PC-3 (cell line): ENCODE results near the gene MSI2. TPM values are rescaled to one million over a fixed set of nuclear protein-coding genes. Genes with fewer than 3 reads are reported as not detected.
"Not testable (repeated sequence)": the region's sequence is repeated elsewhere in the genome, so short reads cannot be mapped to it uniquely, and the experiment has no call there.

ENCODE experiments used
- ATAC-seq: fragments of 200-7000 bp; cut with Tn5 transposase; 2 replicates; pipeline ENCODE4 v1.9.1; 2020; ENCODE audit warnings: mild to moderate bottlenecking, moderate library complexity
- BruUV-seq: library from RNA; stranded (reverse); fragments of 400-500 nt; replicated peaks from 2 replicates; lab custom pipeline; 2021; lab: Mats Ljungman, UMichigan
- CTCF ChIA-PET: fragments of 300-600 bp; sonication (Branson Sonifier 250); formaldehyde crosslinking; loops from one replicate; lab custom pipeline; 2022; ENCODE audit warnings: antibody characterized with exemption; lab: Charles Lee
- POLR2A ChIA-PET: fragments of 300-600 bp; sonication (Branson Sonifier 250); formaldehyde crosslinking; loops from one replicate; lab custom pipeline; 2022; ENCODE audit warnings: antibody characterized with exemption; ENCODE audit not compliant: unreplicated experiment; lab: Charles Lee
- DNase-seq: peaks from one replicate; pipeline ENCODE4 v3.0.0-alpha.2; 2015
- H2AFZ ChIP-seq: fragments of 300-600 bp; sonication (generic); 2 replicates; pipeline ENCODE4 v1.6.0; 2016; ENCODE audit warnings: antibody characterized with exemption, low read length
- H3F3A ChIP-seq: fragments of 300-600 bp; sonication (generic); one replicate; pipeline ENCODE4 v1.6.0; 2017; ENCODE audit warnings: antibody characterized with exemption, low read length, control low read depth, mild to moderate bottlenecking; ENCODE audit not compliant: unreplicated experiment
- H3K27ac ChIP-seq: fragments of 300-600 bp; sonication (generic); 2 replicates; pipeline ENCODE4 v1.5.1; 2016; ENCODE audit warnings: mild to moderate bottlenecking, low read length
- H3K27me3 ChIP-seq: fragments of 300-600 bp; sonication (generic); 2 replicates; pipeline ENCODE4 v1.6.1; 2016; ENCODE audit warnings: low read length, mixed read lengths
- H3K36me3 ChIP-seq: fragments of 300-600 bp; sonication (generic); 2 replicates; pipeline ENCODE4 v1.6.1; 2016; ENCODE audit warnings: low read depth, mixed run types, low read length, mixed read lengths
- H3K4me1 ChIP-seq: fragments of 300-600 bp; sonication (generic); 2 replicates; pipeline ENCODE4 v1.5.1; 2016; ENCODE audit warnings: low read length; ENCODE audit not compliant: insufficient read depth
- H3K4me2 ChIP-seq: fragments of 300-600 bp; sonication (generic); 2 replicates; pipeline ENCODE4 v1.6.0; 2016; ENCODE audit warnings: low read length
- H3K4me3 ChIP-seq: fragments of 300-600 bp; sonication (generic); 2 replicates; pipeline ENCODE4 v1.5.1; 2016; ENCODE audit warnings: mild to moderate bottlenecking, low read length, mixed read lengths
- H3K79me2 ChIP-seq: fragments of 300-600 bp; sonication (generic); 2 replicates; pipeline ENCODE4 v1.6.1; 2017; ENCODE audit warnings: low read length, mixed read lengths
- H3K9ac ChIP-seq: fragments of 300-600 bp; sonication (generic); 2 replicates; pipeline ENCODE4 v1.6.0; 2016; ENCODE audit warnings: mild to moderate bottlenecking, low read length
- H3K9me2 ChIP-seq: fragments of 300-600 bp; sonication (generic); replicated peaks from 2 replicates; pipeline ENCODE4 v1.6.1; 2016; ENCODE audit warnings: mixed run types, low read length, mixed read lengths
- H3K9me3 ChIP-seq: fragments of 300-600 bp; sonication (generic); 2 replicates; pipeline ENCODE4 v1.6.1; 2016; ENCODE audit warnings: low read length, mixed read lengths
- H4K20me1 ChIP-seq: fragments of 300-600 bp; sonication (generic); 2 replicates; pipeline ENCODE4 v1.6.1; 2016; ENCODE audit warnings: low read length, mixed read lengths
- EZH2 ChIP-seq: fragments of 300-600 bp; sonication (generic); IDR thresholded peaks from one replicate; pipeline ENCODE4 v1.6.1; 2017; ENCODE audit warnings: antibody characterized with exemption, mild to moderate bottlenecking, low read length; ENCODE audit not compliant: unreplicated experiment
- EZH2phosphoT487 ChIP-seq: fragments of 300-600 bp; sonication (generic); IDR thresholded peaks from 2 replicates; pipeline ENCODE4 v1.6.1; 2018; ENCODE audit warnings: mild to moderate bottlenecking, antibody characterized with exemption, low read length, borderline replicate concordance
- intact Hi-C: fragments of 100-400 bp; cut with micrococcal nuclease; formaldehyde crosslinking; loops from 2 replicates; pipeline ENCODE4 v1.9.0; 2023
- total RNA-seq: library from RNA; depleted of rRNA; stranded (reverse); fragments of >200 nt; gene quantifications from 2 replicates; pipeline ENCODE4 v1.2.3, GENCODE V29; 2014
- TF ChIP-seq, protein P1 (sequence below): fragments of 300-600 bp; sonication (generic); conservative IDR thresholded peaks from 2 replicates; pipeline ENCODE4 v1.5.1; 2017; ENCODE audit warnings: antibody characterized with exemption, low read depth, mild to moderate bottlenecking, low read length

The MSI2 gene
- total RNA-seq, 1 experiment from 2014 or later: 54.7 TPM

- Histone ChIP-seq H3K9me3 (0 out of 2 replicates have a peak, but pooled peaks cover 7% of the 10 kb centered on the region), H3K79me2 (no peaks in the 10 kb centered on the region), H3K4me1 (peaks cover 29% of the 10 kb centered on the region), H3K4me2 (peak overlapping the region; percentile 76), H2AFZ (peak overlapping the region; percentile 30), H4K20me1 (no peaks in the 10 kb centered on the region), H3K27ac (peak overlapping the region; percentile 88), H3K27me3 (no peaks in the 10 kb centered on the region), H3K4me3 (peak overlapping the region; percentile 36; the same call in 1 of the 2 replicates), H3K9me2 (no peaks in the 10 kb centered on the region), H3K36me3 (peaks cover 24% of the 10 kb centered on the region), H3K9ac (peak overlapping the region; percentile 59), H3F3A (no peaks in the 10 kb centered on the region)
- ATAC-seq (peak; percentile 89), DNase-seq (peak; percentile 82)
- ChIA-PET POLR2A (no interaction called here), CTCF (no interaction called here)
- no TSS peak for BruUV-seq
- no peak for TF ChIP-seq EZH2
- TF ChIP-seq EZH2phosphoT487: no peak
- TF ChIP-seq, protein P1, sequence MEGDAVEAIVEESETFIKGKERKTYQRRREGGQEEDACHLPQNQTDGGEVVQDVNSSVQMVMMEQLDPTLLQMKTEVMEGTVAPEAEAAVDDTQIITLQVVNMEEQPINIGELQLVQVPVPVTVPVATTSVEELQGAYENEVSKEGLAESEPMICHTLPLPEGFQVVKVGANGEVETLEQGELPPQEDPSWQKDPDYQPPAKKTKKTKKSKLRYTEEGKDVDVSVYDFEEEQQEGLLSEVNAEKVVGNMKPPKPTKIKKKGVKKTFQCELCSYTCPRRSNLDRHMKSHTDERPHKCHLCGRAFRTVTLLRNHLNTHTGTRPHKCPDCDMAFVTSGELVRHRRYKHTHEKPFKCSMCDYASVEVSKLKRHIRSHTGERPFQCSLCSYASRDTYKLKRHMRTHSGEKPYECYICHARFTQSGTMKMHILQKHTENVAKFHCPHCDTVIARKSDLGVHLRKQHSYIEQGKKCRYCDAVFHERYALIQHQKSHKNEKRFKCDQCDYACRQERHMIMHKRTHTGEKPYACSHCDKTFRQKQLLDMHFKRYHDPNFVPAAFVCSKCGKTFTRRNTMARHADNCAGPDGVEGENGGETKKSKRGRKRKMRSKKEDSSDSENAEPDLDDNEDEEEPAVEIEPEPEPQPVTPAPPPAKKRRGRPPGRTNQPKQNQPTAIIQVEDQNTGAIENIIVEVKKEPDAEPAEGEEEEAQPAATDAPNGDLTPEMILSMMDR: no peak
- intact Hi-C loops: no loop called here
These were observed 39.3 kb downstream of the MSI2 start for GRCh38 chr17:57295526-57296023.

- BruUV-seq: no TSS peak
- intact Hi-C loops: no loop called here
- DNase-seq: peak; percentile 11
- Histone ChIP-seq H3K4me3 (peak overlapping the region; percentile 36), H3K79me2 (no peaks in the 10 kb centered on the region), H3K27ac (peak overlapping the region; percentile 88), H3K27me3 (no peaks in the 10 kb centered on the region), H3K9ac (peak overlapping the region; percentile 59), H3K4me2 (peak overlapping the region; percentile 76), H4K20me1 (no peaks in the 10 kb centered on the region), H3K4me1 (peaks cover 29% of the 10 kb centered on the region), H3K36me3 (peaks cover 26% of the 10 kb centered on the region), H2AFZ (0 out of 2 replicates have a peak overlapping the region, but pooled peaks have one; percentile 30), H3K9me2 (no peaks in the 10 kb centered on the region), H3F3A (no peaks in the 10 kb centered on the region), H3K9me3 (0 out of 2 replicates have a peak, but pooled peaks cover 7% of the 10 kb centered on the region)
- POLR2A ChIA-PET: no interaction called here
- TF ChIP-seq EZH2phosphoT487: no peak
- TF ChIP-seq EZH2: no peak
- TF ChIP-seq, protein P1: no peak
- peak; percentile 11; the same call in 1 of the 2 replicates for ATAC-seq
- CTCF ChIA-PET: no interaction called here
These were observed 39.9 kb downstream of the MSI2 start for GRCh38 chr17:57296231-57296630.

DNA sequence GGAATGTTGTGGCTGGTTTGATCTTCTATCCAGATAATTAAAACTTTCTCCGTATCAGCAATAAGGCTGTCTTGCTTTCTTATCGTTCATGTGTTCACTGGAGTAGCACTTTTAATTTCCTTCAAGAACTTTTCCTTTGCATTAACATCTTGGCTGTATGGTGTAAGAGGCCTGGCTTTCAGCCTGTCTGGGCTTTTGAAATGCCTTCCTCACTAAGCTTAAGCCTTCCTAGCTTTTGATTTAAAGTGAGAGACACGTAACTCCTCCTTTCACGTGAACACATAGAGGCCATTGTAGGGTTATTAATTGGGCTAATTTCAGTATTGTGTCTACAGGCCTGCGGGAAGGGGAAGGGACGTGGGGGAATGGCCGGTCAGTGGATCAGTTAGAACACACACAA lies 42.9 kb downstream of the MSI2 start:
- no peak for ATAC-seq
- Histone ChIP-seq H3K9me3 (0 out of 2 replicates have a peak, but pooled peaks cover 7% of the 10 kb centered on the region), H3F3A (no peaks in the 10 kb centered on the region), H3K4me3 (no peak overlapping the region), H3K79me2 (no peaks in the 10 kb centered on the region), H3K27me3 (no peaks in the 10 kb centered on the region), H2AFZ (no peak overlapping the region), H3K9me2 (no peaks in the 10 kb centered on the region), H3K27ac (no peak overlapping the region), H3K36me3 (peaks cover 29% of the 10 kb centered on the region), H3K9ac (no peak overlapping the region), H4K20me1 (no peaks in the 10 kb centered on the region), H3K4me1 (peaks cover 25% of the 10 kb centered on the region), H3K4me2 (no peak overlapping the region)
- no peak for DNase-seq
- TF ChIP-seq EZH2phosphoT487 (no peak), EZH2 (no peak)
- TF ChIP-seq, protein P1: no peak
- BruUV-seq: no TSS peak
- CTCF ChIA-PET: no interaction called here
- POLR2A ChIA-PET: no interaction called here
- intact Hi-C loops: no loop called here

- H3K4me3 ChIP-seq, intact Hi-C loops, ATAC-seq, H3K9ac ChIP-seq, H3K27me3 ChIP-seq, DNase-seq, H3K4me2 ChIP-seq, CTCF ChIA-PET, POLR2A ChIA-PET, H3K9me2 ChIP-seq, H3K9me3 ChIP-seq, H2AFZ ChIP-seq, H3F3A ChIP-seq, H3K27ac ChIP-seq, BruUV-seq, H3K79me2 ChIP-seq, H4K20me1 ChIP-seq: not testable (repeated sequence)
- Histone ChIP-seq H3K4me1 (peaks cover 11% of the 10 kb centered on the region), H3K36me3 (peaks cover 29% of the 10 kb centered on the region)
These were observed 44.3 kb downstream of the MSI2 start for GRCh38 chr17:57300592-57300991.
